Prostate gland (tissue), 2 donors: Measurements from ENCODE around the gene IGFBP7. TPM values are rescaled to one million over a fixed set of nuclear protein-coding genes. Genes with fewer than 3 reads are reported as not detected.

ENCODE experiments used
- DNase-seq: peaks from one replicate; pipeline ENCODE4 v3.0.0-alpha.2; 2019; ENCODE audit warnings: low spot score
- H3K27ac ChIP-seq, 2 donors: fragments of 200-600 bp; sonication (generic); 2 replicates each; pipeline ENCODE4 v1.5.1; 2017 to 2019
- H3K27me3 ChIP-seq: fragments of 200-600 bp; sonication (generic); replicated peaks from 2 replicates; pipeline ENCODE4 v1.5.1; 2019; ENCODE audit not compliant: insufficient read depth
- H3K36me3 ChIP-seq, 2 donors: fragments of 200-600 bp; sonication (generic); 1 replicate in 1 of 2; 2 replicates in 1 of 2; pipeline versions ENCODE4 v1.5.1 to v1.8.1; 2017 to 2019
- H3K4me1 ChIP-seq: fragments of 200-600 bp; sonication (generic); replicated peaks from 2 replicates; pipeline ENCODE4 v1.5.1; 2019
- H3K4me3 ChIP-seq, 2 donors: fragments of 200-600 bp; sonication (generic); 2 replicates each; pipeline ENCODE4 v1.5.1; 2017 to 2019
- H3K9me3 ChIP-seq: fragments of 200-600 bp; sonication (generic); 2 replicates; pipeline ENCODE4 v1.5.1; 2017
- CTCF ChIP-seq, 4 experiments: fragments of 200-600 bp in 2 of 4; fragments of 450-650 bp in 2 of 4; sonication (generic) in 2 of 4; IDR thresholded peaks; 1 replicate in 3 of 4; 2 replicates in 1 of 4; pipeline ENCODE4 v1.5.1; 2016 to 2019; ENCODE audit warnings: antibody characterized with exemption in 4 of 4, mild to moderate bottlenecking in 2 of 4, moderate library complexity in 2 of 4
- POLR2A ChIP-seq: fragments of 450-650 bp; IDR thresholded peaks from one replicate; pipeline ENCODE4 v1.6.1; 2016; ENCODE audit warnings: antibody characterized with exemption, mild to moderate bottlenecking
- POLR2AphosphoS5 ChIP-seq: sonication (generic); formaldehyde crosslinking; IDR thresholded peaks from one replicate; pipeline ENCODE4 v1.6.1; 2017; ENCODE audit warnings: antibody characterized with exemption
- WGBS: methylation state at CpG from one replicate; pipeline ENCODE4 v1.1.5; 2018; 5-methylcytosine and 5-hydroxymethylcytosine counted together
- intact Hi-C: fragments of 100-400 bp; cut with DNase I; formaldehyde crosslinking; loops from one replicate; pipeline ENCODE4 v1.14.2; 2022
- total RNA-seq, 2 donors: library from RNA; depleted of rRNA; stranded (reverse); fragments of >200 nt; gene quantifications; one replicate each; pipeline ENCODE4 v1.1.0, GENCODE V29; 2016

IGFBP7 gene
- total RNA-seq, 2 donors from 2014 or later: 322 to 1,366 TPM

DNA sequence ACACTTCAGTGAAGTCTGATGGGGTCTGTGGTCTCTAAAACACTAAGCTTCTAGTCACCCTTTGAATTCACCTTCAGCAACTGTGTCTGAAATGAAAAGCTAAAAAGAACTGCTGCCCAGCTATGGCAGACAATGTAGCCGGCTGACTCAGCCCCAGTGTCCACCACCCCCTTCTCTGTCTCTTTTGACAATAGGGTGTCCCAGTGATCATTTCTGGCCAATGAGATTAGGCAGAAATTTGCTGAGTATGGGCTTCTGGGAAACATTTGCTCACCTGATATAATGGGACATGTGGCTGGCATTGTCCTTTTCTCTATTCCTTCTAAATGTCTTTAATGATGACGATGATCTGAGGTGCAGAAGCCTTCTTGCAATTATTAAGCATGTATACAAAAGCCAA, 20.6 kb downstream of the IGFBP7 start:
- 97% methylated on average over 2 of the region's 2 CpGs for WGBS
- H3K27ac ChIP-seq: no peak overlapping the region
- TF ChIP-seq POLR2AphosphoS5 (no peak), POLR2A (no peak), CTCF (IDR thresholded peaks at IDR 0.05) (no peak)

GRCh38 chr4:57086031-57086723, 24.0 kb downstream of the IGFBP7 start:
- Histone ChIP-seq H3K4me3 (no peak overlapping the region), H3K27ac (no peak overlapping the region), H3K36me3 (no peaks in the 10 kb centered on the region), H3K27me3 (no peaks in the 10 kb centered on the region), H3K4me1 (no peaks in the 10 kb centered on the region), H3K9me3 (no peaks in the 10 kb centered on the region)
- intact Hi-C loops: no loop called here
- no peak for DNase-seq
- TF ChIP-seq POLR2AphosphoS5 (no peak), CTCF (IDR thresholded peaks at IDR 0.05) (no peak), POLR2A (no peak)
- WGBS: 69% methylated on average over 4 of the region's 4 CpGs

More for the DNA sequence above, 20.6 kb downstream of the IGFBP7 start:
- intact Hi-C loops: no loop called here
- Histone ChIP-seq H3K4me3 (no peak overlapping the region), H3K4me1 (no peaks in the 10 kb centered on the region), H3K27me3 (no peaks in the 10 kb centered on the region), H3K36me3 (no peaks in the 10 kb centered on the region), H3K9me3 (no peaks in the 10 kb centered on the region)
- no peak for DNase-seq

GRCh38 chr4:57085278-57085677, 24.9 kb downstream of the IGFBP7 start:
- H3K27me3 ChIP-seq: no peaks in the 10 kb centered on the region
- DNase-seq: no peak
- no peak overlapping the region for H3K4me3 ChIP-seq
- H3K4me1 ChIP-seq: no peaks in the 10 kb centered on the region
- no peaks in the 10 kb centered on the region for H3K36me3 ChIP-seq
- no peaks in the 10 kb centered on the region for H3K9me3 ChIP-seq
- no peak overlapping the region for H3K27ac ChIP-seq
- TF ChIP-seq POLR2AphosphoS5 (no peak), CTCF (IDR thresholded peaks at IDR 0.05) (no peak), POLR2A (no peak)
- intact Hi-C loops: no loop called here
- 96% methylated on average over 4 of the region's 4 CpGs for WGBS

DNA sequence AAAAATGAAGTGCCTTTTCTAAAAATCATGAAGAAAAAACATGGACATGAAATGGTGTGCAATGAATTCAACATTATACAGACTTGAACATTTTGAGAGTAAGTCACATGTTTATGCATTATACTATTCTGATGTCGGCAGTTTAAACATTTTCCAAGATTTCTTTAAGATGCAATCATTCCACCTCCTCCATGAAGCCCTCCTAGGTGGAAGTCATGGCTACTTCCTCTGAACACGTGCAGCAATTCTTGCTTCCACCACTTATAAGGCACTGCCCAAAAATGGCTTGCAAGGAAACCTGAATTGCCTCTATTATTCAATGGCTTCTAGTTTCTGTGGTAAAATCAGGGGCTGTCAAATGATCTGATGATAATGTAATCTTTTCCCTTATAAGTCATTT, 25.8 kb downstream of the IGFBP7 start:
- no peak for TF ChIP-seq POLR2A
- TF ChIP-seq POLR2AphosphoS5: no peak
- TF ChIP-seq CTCF (IDR thresholded peaks at IDR 0.05): no peak
- Histone ChIP-seq H3K36me3 (no peaks in the 10 kb centered on the region), H3K4me3 (no peak overlapping the region), H3K27me3 (no peaks in the 10 kb centered on the region), H3K9me3 (no peaks in the 10 kb centered on the region), H3K27ac (no peak overlapping the region), H3K4me1 (no peaks in the 10 kb centered on the region)
- DNase-seq: no peak
- intact Hi-C loops: no loop called here
- WGBS: 86% methylated on average over 2 of the region's 2 CpGs

GRCh38 chr4:57083090-57083489, 27.1 kb downstream of the IGFBP7 start:
- intact Hi-C loops: no loop called here
- no peaks in the 10 kb centered on the region for H3K36me3 ChIP-seq
- TF ChIP-seq CTCF (IDR thresholded peaks at IDR 0.05) (no peak), POLR2AphosphoS5 (no peak), POLR2A (no peak)
- 41% methylated on average over 2 of the region's 2 CpGs for WGBS
- no peaks in the 10 kb centered on the region for H3K4me1 ChIP-seq
- DNase-seq: no peak
- H3K4me3 ChIP-seq: no peak overlapping the region
- H3K9me3 ChIP-seq: no peaks in the 10 kb centered on the region
- H3K27me3 ChIP-seq: no peaks in the 10 kb centered on the region
- H3K27ac ChIP-seq: no peak overlapping the region
